HG03039 (cell line): ENCODE measurements around the gene LTO1.
"Not testable (repeated sequence)": the region's sequence is repeated elsewhere in the genome, so short reads cannot be mapped to it uniquely, and the experiment has no call there.

Experiments
- ATAC-seq: cut with Tn5 transposase; IDR thresholded peaks from one replicate; pipeline ENCODE4 v1.9.1; 2021; ENCODE audit warnings: mild to moderate bottlenecking, moderate library complexity; ENCODE audit not compliant: unreplicated experiment

The LTO1 gene

GRCh38 chr11:69636512-69637197 lies 38.5 kb downstream of the LTO1 start:
- no peak for ATAC-seq

GRCh38 chr11:69635804-69636511 lies 39.2 kb downstream of the LTO1 start:
- no peak for ATAC-seq

- no peak for ATAC-seq
These were observed 40.0 kb downstream of the LTO1 start for GRCh38 chr11:69635195-69635594.

GRCh38 chr11:69634590-69634989 lies 40.6 kb downstream of the LTO1 start:
- no peak for ATAC-seq

GRCh38 chr11:69634069-69634468 lies 41.1 kb downstream of the LTO1 start:
- ATAC-seq = no peak

- ATAC-seq = no peak
These were observed 42.3 kb downstream of the LTO1 start for GRCh38 chr11:69632900-69633299.

GRCh38 chr11:69630424-69630823 lies 44.7 kb downstream of the LTO1 start:
- no peak for ATAC-seq

- ATAC-seq = no peak
These were observed 45.1 kb downstream of the LTO1 start for GRCh38 chr11:69630017-69630416.

- no peak for ATAC-seq
These were observed 47.6 kb downstream of the LTO1 start for GRCh38 chr11:69627551-69627950.

GRCh38 chr11:69625476-69625875 lies 49.7 kb downstream of the LTO1 start:
- no peak for ATAC-seq

- no peak for ATAC-seq
These were observed 50.9 kb downstream of the LTO1 start for GRCh38 chr11:69624293-69624692.

GRCh38 chr11:69622097-69622681 lies 53.0 kb downstream of the LTO1 start:
- not testable (repeated sequence) for ATAC-seq

- ATAC-seq = no peak
These were observed 54.4 kb downstream of the LTO1 start for GRCh38 chr11:69620683-69621290.

GRCh38 chr11:69618237-69618636 lies 56.9 kb downstream of the LTO1 start:
- ATAC-seq = no peak

- ATAC-seq = no peak
These were observed 57.5 kb downstream of the LTO1 start for GRCh38 chr11:69617682-69618081.

- no peak for ATAC-seq
These were observed 57.9 kb downstream of the LTO1 start for GRCh38 chr11:69617220-69617619.
